Ovary (tissue), 9 donors: ENCODE results near the gene PACS2. TPM values are rescaled to one million over a fixed set of nuclear protein-coding genes. Genes with fewer than 3 reads are reported as not detected.
"Not testable (repeated sequence)": the region's sequence is repeated elsewhere in the genome, so short reads cannot be mapped to it uniquely, and the experiment has no call there.

ENCODE experiments used
- DNase-seq, 5 donors: peaks; one replicate each; pipeline ENCODE4 v3.0.0-alpha.2; 2019 to 2020
- H3K27ac ChIP-seq, 2 donors: fragments of 200-600 bp; one replicate each; pipeline versions ENCODE4 v1.5.1 to v1.8.0; 2019 to 2022
- H3K27me3 ChIP-seq: fragments of 200-600 bp; one replicate; pipeline ENCODE4 v1.8.0; 2022
- H3K36me3 ChIP-seq: fragments of 200-600 bp; sonication (generic); one replicate; pipeline ENCODE4 v1.5.1; 2019
- H3K4me1 ChIP-seq: one replicate; pipeline ENCODE4 v1.8.1; 2013; ENCODE audit warnings: mild to moderate bottlenecking, moderate library complexity; ENCODE audit not compliant: insufficient read depth
- H3K4me3 ChIP-seq: fragments of 200-600 bp; sonication (generic); one replicate; pipeline ENCODE4 v1.5.1; 2017
- H3K9me3 ChIP-seq, 2 donors: fragments of 200-600 bp in 1 of 2; sonication (generic) in 1 of 2; one replicate each; pipeline versions ENCODE4 v1.5.1 to v1.8.1; 2013 to 2019; ENCODE audit warnings: mild to moderate bottlenecking in 1 of 2, moderate library complexity in 1 of 2
- EP300 ChIP-seq: sonication (generic); formaldehyde crosslinking; IDR thresholded peaks from one replicate; pipeline ENCODE4 v1.6.1; 2017; ENCODE audit warnings: antibody characterized with exemption
- POLR2A ChIP-seq: fragments of 450-650 bp; IDR thresholded peaks from one replicate; pipeline ENCODE4 v1.6.1; 2017; ENCODE audit warnings: antibody characterized with exemption, mild to moderate bottlenecking, moderate library complexity
- WGBS, 3 donors: extraction: QIAGEN DNeasy Blood & Tissue Kit in 1 of 3; methylation state at CpG; one replicate each; pipeline versions ENCODE4 v1.1.5 to v1.1.7; 2013 to 2017; 5-methylcytosine and 5-hydroxymethylcytosine counted together
- intact Hi-C, 4 donors: fragments of 100-400 bp; cut with DNase I; formaldehyde crosslinking; loops; one replicate each; pipeline versions ENCODE4 v1.11.0 to v1.15.1; 2022 to 2023
- polyA plus RNA-seq, 2 donors: library from polyadenylated mRNA; stranded (reverse); fragments of 200-250 nt in 1 of 2; fragments of 350-450 nt in 1 of 2; fragmentation: Illumina TruSeq in 1 of 2; extraction: RNeasy Lipid Tissue Mini Kit (QIAGEN cat#74804) in 1 of 2; gene quantifications; one replicate each; pipeline ENCODE4 v1.2.3, GENCODE V29; 2013 to 2014
- total RNA-seq, 7 donors: library from RNA; depleted of rRNA in 2 of 7; stranded (reverse); fragments of >200 nt in 2 of 7; fragmentation: NEBNext Ultra II Directional in 3 of 7; extraction: Animal tissue kit (Norgen Biotek cat#: 25700) in 3 of 7; gene quantifications; one replicate each; pipeline versions ENCODE4 v1.1.0 to v1.2.4, GENCODE V29; 2016 to 2023
- TF ChIP-seq, protein P1 (sequence below), 3 donors: fragments of 450-650 bp in 2 of 3; fragments of 200-600 bp in 1 of 3; IDR thresholded peaks; one replicate each; pipeline versions ENCODE4 v1.5.1 to v1.8.0; 2016 to 2022; ENCODE audit warnings: antibody characterized with exemption in 3 of 3, mild to moderate bottlenecking in 1 of 3
- donor health status: DM: no; HTN: no; CAD: no; lungs with moderate emphysema.
- donor health status: DM: no; HTN: no; CAD: no.
- donor health status: Bipolar disorder and iron deficiency.
- donor health status: DM: yes; HTN: yes; CAD: no.
- donor health status: DM: no; HTN: no; CAD: no.
- donor health status: DM: yes; HTN: yes; CAD: no.

Gene PACS2
- total and polyA plus RNA-seq, 9 donors = 21.2 to 91.9 (median 60.6) TPM

DNA sequence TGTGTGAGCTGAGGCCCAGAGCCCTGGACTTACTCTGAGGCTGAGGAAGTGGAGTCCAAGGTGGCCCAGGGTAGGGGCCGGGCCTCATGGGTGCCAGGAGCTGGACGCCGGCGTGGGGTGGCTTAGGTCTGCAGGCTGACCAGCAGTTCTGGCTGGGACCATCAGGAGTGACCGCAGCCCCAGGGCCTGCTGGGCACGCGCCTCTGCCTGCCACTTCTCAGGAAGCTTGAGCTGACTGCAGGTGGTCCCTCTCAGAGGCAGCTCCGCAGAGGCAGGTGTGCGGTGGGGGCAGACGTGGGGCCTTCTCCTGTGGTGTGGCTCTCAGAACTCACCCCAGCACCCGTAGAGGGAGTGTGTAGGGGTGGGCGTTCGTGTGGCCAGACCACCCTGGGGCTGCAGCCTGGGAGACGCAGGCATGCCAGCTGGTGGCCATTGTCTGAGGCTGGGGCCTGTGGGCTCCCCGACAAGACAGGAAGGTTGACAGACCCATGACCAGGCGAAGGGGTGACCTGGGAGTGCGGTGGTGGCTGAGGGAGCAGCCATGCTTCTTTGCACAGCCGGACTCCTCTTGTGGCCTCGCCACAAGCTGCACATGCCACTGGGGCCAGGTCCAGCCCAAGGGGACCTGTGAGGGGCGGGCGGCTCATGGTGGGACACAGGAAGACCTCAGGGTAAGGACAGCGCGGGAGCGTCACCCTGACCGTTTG lies 43.7 kb downstream of the PACS2 start:
- Histone ChIP-seq H3K27me3 (no peaks in the 10 kb centered on the region), H3K36me3 (no peaks in the 10 kb centered on the region), H3K4me1 (no peaks in the 10 kb centered on the region), H3K9me3 (no peaks in the 10 kb centered on the region), H3K4me3 (no peak overlapping the region), H3K27ac (no peak overlapping the region)
- peak in 1 of 5 donors; percentile 12 for DNase-seq
- WGBS, 3 donors = 94 to 96% (median 95%) methylated on average over 22 to 25 of the region's 25 CpGs
- intact Hi-C loops = no loop called here
- no peak for TF ChIP-seq POLR2A
- TF ChIP-seq, protein P1, sequence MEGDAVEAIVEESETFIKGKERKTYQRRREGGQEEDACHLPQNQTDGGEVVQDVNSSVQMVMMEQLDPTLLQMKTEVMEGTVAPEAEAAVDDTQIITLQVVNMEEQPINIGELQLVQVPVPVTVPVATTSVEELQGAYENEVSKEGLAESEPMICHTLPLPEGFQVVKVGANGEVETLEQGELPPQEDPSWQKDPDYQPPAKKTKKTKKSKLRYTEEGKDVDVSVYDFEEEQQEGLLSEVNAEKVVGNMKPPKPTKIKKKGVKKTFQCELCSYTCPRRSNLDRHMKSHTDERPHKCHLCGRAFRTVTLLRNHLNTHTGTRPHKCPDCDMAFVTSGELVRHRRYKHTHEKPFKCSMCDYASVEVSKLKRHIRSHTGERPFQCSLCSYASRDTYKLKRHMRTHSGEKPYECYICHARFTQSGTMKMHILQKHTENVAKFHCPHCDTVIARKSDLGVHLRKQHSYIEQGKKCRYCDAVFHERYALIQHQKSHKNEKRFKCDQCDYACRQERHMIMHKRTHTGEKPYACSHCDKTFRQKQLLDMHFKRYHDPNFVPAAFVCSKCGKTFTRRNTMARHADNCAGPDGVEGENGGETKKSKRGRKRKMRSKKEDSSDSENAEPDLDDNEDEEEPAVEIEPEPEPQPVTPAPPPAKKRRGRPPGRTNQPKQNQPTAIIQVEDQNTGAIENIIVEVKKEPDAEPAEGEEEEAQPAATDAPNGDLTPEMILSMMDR (IDR thresholded peaks at IDR 0.05) = no peak
- no peak for TF ChIP-seq EP300

DNA sequence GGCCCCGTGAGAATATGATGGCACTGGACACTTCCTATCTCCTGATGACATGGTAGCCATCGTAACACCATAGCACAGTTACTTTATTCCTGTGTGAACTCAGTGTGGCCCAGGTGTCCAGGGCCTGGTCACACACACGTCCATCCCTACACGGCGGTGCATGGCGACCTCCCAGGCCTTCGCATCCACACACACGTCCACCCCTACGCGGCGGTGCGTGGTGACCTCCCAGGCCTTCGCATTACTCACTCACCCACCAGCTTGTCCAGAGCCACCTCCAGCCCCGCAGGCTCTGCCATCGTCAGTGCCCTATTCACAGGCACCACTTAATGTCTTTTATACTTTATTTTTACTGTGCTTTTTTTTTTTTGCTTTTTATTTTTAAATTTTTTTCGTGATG lies 44.4 kb downstream of the PACS2 start:
- intact Hi-C loops = no loop called here
- no peak for DNase-seq
- H3K36me3 ChIP-seq = no peaks in the 10 kb centered on the region
- H3K4me1 ChIP-seq = no peaks in the 10 kb centered on the region
- TF ChIP-seq, protein P1 (IDR thresholded peaks at IDR 0.05) = no peak
- no peak for TF ChIP-seq POLR2A
- no peak for TF ChIP-seq EP300
- H3K27me3 ChIP-seq = no peaks in the 10 kb centered on the region
- H3K9me3 ChIP-seq = no peaks in the 10 kb centered on the region
- no peak overlapping the region for H3K27ac ChIP-seq
- 91 to 93% (median 92%) methylated on average over 16 of the region's 16 CpGs for WGBS, 3 donors
- H3K4me3 ChIP-seq = no peak overlapping the region

DNA sequence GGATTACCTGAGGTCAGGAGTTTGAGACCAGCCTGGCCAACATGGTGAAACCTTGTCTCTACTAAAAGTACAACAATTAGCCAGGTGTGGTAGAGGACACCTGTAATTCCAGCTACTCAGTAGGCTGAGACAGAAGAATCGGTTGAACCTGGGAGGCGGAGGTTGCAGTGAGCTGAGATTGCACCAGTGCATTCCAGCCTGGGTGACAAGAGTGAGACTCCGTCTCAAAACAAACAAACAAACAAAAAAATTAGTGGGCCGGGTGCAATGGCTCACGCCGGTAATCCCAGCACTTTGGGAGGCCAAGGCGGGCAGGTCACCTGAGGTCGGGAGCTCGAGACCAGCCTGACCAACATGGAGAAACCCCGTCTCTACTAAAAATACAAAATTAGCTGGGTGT lies 46.9 kb downstream of the PACS2 start:
- not testable (repeated sequence) for H3K4me1 ChIP-seq, H3K27me3 ChIP-seq, H3K36me3 ChIP-seq, H3K27ac ChIP-seq, H3K9me3 ChIP-seq, DNase-seq, H3K4me3 ChIP-seq
- intact Hi-C loops = loop anchor here in 1 of 4 donors (10.0 kb wide), 1 partner anchor 163 kb away; the partner anchor contains the start of gene TMEM121
- WGBS, 3 donors = 93 to 98% (median 97%) methylated on average over 10 of the region's 10 CpGs

DNA sequence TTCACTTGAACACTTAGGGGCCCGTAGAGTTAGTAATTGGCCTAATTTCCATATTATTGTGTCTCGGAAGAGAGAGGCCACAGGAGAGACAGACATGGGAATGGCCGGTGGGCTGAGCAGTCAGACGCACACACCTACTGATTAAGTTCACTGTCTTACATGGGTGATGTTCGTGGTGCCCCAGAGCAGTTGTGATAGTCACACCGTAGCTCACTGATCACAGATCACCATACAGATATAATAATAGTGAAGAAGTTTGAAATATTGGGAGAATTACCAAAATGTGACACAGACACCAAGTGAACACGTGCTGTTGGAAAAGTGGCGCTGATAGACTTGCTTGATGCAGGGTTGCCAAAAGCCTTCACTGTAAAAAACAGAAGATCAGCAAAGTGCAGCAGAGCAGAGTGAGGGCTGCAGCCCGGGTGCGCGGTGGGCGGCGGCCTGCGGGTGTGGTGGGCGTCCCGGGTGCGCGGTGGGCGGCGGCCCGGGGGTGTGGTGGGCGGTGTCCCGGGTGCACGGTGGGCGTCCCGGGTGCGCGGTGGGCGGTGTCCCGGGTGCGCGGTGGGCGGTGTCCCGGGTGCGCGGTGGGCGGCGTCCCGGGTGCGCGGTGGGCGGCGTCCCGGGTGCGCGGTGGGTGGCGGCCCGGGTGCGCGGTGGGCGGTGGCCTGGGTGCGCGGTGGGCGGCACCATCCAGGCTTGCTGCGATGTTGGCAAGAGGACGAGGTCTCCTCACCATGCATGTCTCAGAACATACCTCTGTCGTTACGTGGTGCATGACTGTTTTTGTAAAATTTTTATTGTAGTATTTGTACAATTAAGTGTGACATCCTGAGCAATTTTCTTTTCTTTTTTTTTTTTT lies 49.5 kb downstream of the PACS2 start:
- TF ChIP-seq, protein P1 (IDR thresholded peaks at IDR 0.05) = no peak
- TF ChIP-seq EP300 (no peak), POLR2A (no peak)
- H3K27me3 ChIP-seq = no peaks in the 10 kb centered on the region
- 4 to 22% (median 9%) methylated on average over 30 to 58 of the region's 58 CpGs for WGBS, 3 donors
- intact Hi-C loops = loop anchor here in 1 of 4 donors (10.0 kb wide), 1 partner anchor 161 kb away; the partner anchor contains the start of gene TMEM121
- peak in 2 of 5 donors; percentile 11 to 22 for DNase-seq
- H3K4me3 ChIP-seq = no peak overlapping the region
- H3K27ac ChIP-seq = no peak overlapping the region
- peaks cover 2% of the 10 kb centered on the region for H3K4me1 ChIP-seq
- no peaks in the 10 kb centered on the region for H3K36me3 ChIP-seq
- no peaks in the 10 kb centered on the region for H3K9me3 ChIP-seq
